Epidermal melanocyte (primary cell): Measurements from ENCODE around the gene SORCS3.
"Not testable (repeated sequence)": the region's sequence is repeated elsewhere in the genome, so short reads cannot be mapped to it uniquely, and the experiment has no call there.

ENCODE experiments used
- DNase-seq: peaks from one replicate; pipeline ENCODE4 v3.0.0; 2011; ENCODE audit warnings: low spot score; ENCODE audit not compliant: insufficient read length

Gene SORCS3

DNA sequence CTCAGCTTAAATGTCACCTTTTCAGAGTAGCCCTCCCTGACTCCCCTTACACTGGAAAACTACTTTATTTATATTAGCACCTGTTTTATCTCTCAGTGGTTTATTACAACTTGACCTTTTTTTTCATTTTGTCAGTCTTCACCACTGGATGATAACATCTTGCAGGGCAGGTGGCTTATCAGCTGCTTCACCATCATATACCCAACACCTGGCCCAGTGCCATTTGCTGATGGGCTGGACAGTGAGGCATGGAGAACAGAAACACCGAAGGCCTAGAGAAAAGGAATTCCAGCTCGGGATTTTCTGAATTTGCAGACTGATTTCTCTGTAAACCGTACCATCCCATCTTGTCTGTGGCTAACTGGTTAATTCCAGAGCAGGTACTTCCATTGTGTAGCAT is 48.5 kb downstream of the SORCS3 start:
- DNase-seq, result no peak

DNA sequence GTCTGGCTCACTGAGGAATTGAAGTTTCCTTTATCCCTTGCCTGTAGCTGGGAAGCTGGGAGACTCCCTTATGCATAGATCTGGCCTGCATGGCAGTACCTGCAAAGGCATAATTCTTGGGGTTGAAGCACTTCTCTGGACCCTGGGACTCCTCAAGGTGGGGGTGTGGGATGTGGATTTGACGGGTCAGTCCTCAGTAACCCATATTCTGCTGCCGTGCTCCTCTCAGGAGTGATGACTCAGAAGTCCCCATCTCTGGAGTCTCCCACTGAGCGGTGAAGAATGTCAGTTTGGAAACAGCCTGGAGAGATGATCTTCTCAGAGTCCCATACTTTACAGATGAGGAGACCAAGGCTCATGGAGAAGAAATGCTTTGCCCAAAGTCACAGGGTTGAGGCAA is 49.0 kb downstream of the SORCS3 start:
- DNase-seq, result no peak

DNA sequence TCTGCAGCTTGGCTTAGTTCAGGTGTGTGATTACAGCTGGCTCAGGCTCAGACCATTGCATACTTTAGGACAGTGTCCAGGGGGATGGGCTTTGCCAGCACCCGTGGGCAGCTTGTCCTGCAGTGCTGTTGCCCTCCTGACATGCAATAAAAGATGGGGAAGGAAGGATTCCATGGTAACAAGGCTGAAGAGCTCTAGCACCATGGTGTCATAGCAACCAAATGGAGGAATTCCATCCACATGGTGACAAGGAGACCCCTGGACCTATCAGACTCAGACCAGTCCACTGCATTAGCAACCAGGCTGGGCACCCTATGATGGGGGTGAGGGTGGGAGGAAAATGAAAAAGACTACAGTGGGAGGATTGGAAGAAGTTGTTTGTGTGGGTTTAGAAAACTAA is 49.9 kb downstream of the SORCS3 start:
- DNase-seq, result no peak

DNA sequence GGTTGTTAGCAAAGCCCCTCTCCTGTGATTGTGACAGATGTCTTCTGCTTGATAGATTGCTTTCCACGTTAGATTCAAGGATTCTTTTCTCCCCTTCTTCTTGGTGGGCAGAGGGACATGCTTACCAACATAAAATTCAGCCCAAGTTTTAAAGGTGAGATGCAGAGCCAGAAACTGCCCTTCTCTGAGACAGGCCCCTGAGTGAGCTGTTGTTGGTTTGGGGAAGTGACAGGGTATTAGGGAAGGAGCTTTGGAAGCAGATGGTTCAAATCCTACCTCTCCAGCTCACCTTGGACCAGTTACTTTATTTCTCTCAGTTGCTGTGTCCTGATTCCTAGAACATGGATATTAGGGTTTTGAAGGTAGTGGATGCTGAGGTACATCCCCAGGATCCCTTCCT is 53.0 kb downstream of the SORCS3 start:
- DNase-seq, result no peak

DNA sequence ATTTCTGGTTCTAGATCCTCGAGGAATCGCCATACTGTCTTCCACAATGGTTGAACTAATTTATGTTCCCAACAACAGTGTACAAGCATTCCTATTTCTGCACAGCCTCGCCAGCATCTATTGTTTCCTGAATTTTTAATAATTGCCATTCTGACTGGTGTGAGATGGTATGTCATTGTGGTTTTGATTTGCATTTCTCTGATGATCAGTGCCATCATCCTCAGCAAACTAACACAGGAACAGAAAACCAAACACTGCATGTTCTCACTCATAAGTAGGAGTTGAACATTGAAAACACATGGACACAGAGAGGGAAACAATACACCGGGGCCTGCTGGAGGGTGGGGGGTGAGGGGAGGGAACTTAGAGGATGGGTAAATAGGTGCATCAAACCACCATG is 62.2 kb downstream of the SORCS3 start:
- not testable (repeated sequence) for DNase-seq

DNA sequence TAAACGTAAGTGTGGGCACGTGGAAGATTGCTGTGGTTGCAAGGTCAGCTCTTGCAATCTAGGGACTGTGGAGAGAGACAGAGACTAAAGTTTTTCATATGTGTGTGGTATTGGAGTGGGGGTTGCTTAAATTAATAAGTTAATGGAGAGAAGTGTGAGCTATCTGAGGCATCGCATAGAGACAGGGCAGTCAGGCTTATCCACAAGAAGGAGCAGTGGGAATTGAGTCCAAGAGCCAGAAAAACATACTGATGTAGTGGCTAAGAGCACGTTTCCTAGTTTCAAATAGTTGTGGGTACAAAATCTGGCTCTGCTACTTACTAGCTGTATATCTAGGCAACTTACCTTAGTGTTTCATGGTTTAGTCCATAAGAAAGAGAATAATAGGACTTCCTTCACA is 65.8 kb downstream of the SORCS3 start:
- DNase-seq, result no peak

DNA sequence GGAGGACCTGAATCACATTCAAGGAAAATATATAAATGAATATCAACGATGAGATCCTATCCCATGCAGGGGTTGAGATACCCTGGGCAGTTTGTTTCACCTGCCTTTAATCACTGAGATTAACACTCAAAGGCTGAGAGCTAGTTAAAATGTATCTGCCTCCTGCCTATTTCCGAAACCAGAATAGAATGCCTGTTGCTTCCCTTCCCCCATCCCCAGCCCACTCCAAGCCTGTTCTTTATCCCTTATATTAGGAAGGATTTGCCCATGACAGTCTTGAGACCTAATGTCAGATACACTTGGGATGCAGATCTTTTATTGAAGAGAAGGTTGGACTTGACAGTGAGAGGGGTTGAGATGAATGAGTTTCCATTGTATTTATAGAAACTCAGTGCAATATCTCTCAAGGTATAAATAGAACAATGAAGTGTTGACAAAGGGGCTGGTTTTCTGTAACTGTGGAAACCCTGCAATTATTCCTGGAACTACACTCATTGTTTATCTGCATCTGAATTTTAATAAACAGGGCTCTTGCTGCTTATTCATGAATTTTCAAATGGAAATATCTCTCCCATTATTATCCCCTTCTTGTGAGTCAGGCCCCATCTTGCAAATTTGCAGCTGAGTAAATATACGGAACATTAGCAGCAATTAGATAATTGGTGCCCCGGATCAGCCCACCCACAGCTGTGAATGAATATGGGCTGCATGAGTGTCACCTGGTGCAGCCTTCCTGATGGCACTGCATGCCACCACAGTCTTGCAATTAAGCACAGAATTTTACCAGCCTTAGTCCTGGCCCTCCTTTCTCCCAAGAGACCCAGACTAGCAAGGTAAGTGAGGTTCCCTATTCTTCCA is 66.7 kb downstream of the SORCS3 start:
- no peak for DNase-seq

DNA sequence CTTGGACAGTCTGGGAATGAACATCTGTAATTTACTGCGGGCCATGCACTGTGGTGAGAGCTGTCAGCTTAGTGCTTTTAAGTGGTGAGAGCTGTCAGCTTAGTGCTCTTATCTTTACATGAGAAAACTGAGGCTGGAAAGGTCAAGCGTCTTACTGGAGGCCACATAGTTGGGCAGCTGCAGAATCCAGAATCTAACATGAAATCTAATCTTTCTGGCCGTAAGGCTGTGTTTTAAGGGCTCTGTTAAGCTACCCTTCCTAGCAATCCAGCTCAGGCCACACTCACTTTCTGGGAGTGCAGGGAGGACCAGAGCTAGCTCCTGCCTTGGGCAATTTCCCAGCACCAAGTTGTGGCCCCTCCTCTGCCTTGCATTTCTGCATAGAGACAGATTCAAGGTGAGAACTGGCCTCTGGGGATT is 70.2 kb downstream of the SORCS3 start:
- DNase-seq, result no peak

DNA sequence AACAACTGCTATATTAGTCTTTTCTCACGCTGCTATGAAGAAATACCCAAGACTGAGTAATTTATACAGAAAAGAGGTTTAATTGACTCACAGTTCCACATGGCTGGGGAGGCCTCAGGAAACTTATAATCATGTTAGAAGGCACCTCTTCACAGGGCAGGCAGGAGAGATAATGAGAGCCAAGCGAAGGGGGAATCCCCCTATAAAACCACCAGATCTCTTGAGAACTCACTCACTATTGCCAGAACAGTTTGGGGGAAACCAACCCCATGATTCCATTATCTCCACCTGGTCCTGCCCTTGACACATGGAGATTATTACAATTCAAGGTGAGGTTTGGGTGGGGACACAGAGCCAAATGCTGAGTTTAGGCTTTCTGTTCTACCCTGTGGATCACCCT is 89.5 kb downstream of the SORCS3 start:
- not testable (repeated sequence) for DNase-seq

DNA sequence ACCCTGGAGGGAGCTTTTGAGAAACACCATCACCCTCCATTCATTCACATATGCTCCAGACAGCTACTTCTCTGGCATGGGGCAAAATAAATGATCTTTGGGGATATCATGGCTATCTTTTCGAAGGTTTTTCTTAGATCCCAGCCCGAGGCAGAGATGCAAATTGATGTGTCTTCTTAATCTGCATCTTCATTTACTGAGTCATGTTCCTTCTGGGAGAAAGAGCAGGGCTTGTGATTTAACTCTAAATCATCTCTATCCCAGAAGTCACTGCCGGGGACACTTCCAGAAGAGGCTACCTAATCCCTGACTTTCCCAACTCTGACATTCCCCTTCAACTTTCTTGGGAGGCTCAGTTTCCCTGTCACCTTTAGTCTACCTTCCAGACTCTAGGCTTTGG is 90.1 kb downstream of the SORCS3 start:
- no peak for DNase-seq

DNA sequence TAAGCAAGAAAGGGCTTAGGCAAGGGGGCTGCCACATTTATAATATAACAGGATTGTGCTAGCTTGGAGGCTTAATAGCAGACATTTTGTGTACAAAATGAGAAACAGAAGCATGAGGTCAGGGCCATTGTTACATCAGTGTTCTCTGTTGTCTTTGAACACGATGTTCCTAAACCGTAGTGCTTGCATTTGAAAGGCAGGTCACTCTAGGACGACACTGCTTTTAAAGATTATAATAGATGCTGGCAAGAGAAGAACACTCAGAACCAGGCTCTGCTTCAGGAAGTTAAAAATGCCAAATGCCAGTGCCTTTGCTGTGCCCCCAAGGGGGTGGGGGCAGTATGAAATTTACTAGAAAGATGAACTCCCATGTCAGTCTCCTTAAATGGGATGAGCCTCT is 91.1 kb downstream of the SORCS3 start:
- DNase-seq, result no peak

DNA sequence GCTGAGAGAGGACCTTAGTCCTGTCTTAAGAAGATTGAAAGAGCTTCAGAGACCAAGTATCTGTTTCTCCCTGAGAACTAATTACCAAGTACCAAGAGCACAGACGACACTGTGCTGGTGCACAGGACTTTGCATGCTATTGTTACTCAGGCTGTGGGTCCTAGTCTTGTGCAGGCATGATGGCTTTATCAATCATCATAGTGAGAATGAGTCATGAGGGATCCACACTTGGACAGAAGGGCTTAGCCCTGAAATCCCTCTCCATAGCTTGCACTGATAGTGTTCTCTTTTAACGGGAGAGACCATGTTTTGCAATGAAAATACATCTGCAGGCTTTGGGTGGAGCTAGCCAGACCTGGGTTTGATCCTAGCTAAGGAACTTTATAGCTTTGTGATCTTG is 93.3 kb downstream of the SORCS3 start:
- no peak for DNase-seq

DNA sequence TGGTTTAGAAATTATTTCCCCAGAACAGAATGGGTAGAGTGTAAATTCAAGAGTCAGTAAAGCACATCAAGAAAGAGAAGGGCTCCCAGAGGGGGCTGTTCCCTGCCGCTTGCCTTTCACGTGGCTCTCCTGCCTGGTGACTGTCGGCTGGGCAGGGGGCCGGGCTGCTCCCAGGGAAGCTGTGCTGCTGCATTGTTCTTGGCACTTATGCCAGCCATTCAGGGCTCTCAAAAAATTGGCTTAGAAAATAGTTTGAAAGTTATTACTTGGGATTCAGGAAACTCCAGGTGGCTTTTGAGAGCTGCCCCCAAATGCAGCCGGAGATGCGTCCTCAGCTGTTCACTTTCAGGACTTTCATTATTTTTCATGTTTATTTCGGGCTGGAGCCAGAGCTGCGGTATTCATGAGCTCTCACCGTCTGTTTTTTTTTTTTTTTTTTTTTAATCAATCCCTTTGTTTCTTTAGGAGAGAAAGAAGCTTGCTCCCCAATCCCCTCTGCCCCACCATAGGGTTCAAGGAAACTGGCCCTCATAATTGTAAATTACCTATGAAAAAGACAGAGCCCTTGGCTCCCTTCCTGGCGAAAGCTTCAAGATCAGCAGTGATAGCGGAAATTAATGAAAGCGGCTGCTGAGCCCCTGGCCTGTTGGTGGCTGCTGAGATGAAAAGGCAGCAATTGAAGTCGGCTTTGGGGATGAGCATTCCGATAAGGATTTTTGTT is 94.1 kb downstream of the SORCS3 start:
- DNase-seq, result no peak

DNA sequence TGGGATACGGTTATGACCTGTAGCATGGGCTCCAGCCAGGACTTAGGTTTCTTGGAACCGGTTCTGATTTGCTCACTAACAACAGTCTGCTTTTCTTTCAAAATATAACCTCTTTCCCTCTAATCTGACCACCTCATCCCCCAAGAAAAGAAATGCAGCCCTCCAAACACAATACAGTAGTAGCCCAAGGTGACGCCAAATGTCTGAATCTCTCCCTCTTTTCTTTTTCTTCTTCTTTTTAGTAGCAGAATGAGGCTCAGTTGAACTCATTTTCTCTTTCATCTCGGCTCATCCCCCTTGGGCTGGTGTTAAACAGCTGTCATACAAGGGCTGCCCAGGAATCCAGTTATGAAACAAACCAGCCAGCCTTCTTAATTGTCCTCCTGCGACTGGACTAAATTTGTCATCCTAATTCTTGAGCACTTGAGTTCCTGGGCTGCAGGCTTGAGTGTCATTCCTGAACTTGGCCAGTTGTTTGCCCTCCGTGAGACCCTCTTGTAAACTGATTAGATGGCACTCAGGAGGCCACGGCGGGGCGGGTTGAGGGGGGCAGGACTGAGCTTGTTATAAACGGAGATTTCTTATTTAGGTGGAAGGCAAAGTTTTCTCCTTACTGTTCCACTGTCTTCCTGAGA is 94.8 kb downstream of the SORCS3 start:
- DNase-seq, result no peak

DNA sequence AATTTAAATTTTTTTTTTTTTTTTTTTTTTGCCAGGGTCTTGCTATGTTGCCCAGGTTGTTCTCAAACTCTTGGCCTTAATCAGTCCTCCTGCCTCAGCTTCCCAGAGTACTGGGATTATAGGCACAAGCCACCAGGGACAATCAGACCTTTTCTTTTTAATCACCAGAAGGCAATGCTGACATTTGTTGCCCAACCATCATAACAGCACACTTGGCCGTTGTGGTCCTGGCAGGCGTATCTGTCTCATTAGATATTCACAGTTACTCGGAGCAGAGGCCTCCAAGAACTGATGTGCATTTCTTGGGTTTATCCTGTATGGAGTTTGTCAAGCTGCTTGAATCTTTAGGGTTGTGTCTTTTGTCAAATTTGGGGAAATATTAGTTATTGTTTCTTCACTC is 100.0 kb downstream of the SORCS3 start:
- no peak for DNase-seq

DNA sequence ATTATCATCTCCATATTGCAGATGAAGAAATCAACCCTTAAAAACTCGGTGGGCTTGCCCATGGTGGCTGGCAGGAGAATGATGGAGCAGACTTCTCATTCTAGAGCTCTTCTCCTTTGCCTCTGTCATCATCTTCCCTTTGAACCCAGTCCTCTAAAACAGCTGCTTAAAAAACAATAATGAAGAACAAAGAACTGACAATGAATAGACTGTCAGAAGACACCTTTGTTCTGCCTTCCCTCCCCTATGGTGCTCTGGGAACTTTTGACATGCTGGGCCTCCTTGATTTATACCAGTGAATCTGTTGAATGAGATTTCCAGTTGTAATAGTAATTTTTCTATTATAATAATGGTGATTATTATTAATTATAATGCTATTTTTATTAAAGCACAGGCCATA is 103.0 kb downstream of the SORCS3 start:
- DNase-seq, result no peak

DNA sequence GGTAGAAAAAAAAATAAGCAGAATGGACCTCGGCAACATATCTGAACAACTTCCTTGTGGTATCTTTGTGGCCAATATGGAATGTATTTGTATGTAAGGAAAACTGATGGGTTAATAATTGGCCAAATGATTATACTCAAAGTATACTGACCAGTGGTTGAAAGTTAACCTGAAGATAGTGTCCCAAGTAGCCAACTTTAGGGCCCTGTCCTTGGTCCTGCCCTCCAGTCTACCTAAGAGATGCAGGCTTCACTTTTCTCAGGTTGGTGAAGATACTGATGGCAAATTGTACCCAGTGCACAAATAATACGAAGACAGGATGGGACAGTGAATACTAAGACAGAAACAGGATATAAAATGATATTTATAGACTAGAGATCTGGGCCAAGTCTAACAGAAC is 109.2 kb downstream of the SORCS3 start:
- DNase-seq, result no peak

DNA sequence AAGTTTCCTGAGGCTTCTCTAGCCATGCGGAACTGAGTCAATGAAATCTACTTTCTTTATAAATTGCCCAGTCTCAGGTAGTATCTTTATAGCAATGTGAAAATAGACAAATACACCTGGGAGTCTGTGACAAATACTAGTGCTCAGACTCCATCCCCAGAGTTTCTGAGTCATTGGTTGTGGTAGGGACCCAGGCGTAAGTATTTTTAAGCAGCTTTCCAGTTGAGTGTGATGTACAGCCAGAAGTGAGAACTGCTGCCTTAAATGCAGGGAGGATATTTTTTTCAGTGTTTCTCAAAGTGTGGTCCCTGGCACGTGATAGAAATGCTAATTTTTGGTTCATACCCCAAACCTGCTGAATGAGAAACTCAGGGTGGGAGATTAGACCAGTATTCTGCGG is 121.7 kb downstream of the SORCS3 start:
- no peak for DNase-seq

DNA sequence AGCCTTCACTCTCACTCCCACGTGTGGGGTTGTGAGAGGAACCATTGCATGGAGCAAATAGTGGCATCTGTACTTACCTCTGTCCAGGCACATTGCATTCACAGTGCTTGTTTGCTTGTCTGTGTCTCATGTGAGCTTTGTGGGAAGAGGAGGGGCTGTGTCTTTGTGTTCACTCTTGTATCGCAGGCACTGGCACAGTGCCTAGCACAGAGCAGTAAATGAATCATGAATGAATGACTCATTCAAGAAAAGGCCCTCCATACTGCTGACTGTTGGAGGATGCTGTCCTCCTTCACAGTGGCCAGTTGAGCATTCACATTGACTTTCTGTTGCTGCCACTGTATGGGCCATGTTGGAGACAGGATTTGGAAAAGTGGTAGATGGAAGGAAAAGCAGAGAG is 125.3 kb downstream of the SORCS3 start:
- DNase-seq, result no peak

DNA sequence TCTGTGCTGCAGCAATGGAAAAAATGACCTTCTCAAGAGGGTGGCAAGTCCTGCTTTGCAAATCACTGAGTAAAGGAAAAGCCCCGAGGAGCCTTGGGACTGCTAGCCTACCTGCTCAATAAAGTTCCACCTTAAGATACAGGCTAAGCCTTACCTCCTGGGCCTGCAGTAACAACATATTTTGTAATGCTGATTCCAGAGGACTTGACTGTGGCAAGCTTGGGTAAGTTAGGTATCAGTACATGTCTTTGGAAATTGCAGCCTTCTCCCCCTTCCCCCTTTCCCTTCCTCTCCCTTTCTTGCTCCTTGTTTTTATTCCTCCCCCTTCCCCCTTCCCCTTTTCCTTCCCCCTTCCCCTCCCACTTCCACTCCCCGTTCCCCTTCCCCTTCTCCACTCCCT is 126.2 kb downstream of the SORCS3 start:
- DNase-seq, result no peak

DNA sequence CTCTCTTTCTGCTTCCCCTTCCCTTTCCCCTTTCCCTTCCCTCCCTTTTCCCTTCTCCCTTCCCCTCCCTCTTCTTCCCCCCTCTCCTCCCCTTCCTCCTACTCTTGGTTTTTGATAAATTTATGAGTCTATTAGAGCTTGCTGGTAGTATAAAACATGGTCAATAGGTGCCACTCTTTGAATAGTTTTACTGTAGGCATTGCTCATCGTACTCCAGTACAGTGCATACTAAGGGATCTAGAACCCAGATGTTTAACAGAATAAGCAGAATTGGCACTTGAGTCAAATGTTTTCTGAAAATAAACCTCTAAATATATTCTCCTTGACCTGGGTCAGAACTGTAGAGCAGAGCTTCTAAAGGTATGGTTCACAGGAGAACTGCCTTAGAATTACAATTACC is 126.7 kb downstream of the SORCS3 start:
- no peak for DNase-seq

DNA sequence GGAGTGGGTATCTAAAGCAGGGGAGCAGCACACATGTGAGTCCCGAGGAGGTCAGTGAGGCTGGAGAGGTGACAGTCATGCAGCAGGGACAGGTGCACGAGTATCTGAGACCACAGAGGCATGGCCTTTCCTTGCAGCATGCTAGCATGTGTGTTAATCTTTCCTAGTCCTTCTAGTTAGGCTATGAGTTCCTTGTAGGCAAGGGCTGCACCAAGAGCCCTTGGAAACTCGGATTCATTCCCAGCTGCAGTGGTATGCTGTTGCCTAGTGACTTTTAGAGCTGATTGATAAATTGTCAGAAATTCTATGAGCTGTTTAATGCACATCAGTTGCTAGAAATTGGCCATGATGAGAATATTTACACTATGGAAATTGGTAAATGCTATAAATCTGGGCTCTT is 132.0 kb downstream of the SORCS3 start:
- no peak for DNase-seq

DNA sequence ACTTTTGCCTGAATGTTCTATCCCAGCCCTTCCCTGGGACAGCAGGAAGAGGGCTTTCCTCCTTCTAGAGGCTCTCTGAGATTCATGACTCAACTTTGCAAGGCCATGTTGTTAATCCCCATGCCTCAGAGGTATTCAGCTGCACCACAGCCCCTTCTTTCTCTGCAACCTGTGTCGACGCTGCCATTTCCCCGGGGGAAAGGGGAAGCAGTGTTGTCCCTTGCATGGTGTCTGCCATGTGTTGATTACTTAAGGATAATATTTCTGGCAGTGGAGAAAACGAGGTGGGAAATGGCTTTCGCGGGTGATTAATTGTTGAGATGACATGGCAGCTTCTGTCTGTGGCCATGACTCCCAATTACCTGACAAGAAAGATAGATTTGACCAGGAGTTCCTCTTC is 133.1 kb downstream of the SORCS3 start:
- no peak for DNase-seq
